SIG-M5 treated with dmso at 0.1 percent for 504 hours (cell line): ENCODE measurements around the gene SERPINA12.
A peak's percentile ranks its signal among the peaks of the same experiment; 100 is the strongest.

Experiments used
- DNase-seq: peaks from one replicate; lab custom pipeline; 2025; ENCODE audit not compliant: unreplicated experiment; lab: John Stamatoyannopoulos, UW

Gene SERPINA12

GRCh38 chr14:94509356-94509755 lies at the start of gene SERPINA12:
TSS of gene SERPINA12 (minus strand) at chr14:94509469. CDS start at chr14:94498397, 11,072 bp downstream.
- no peak for DNase-seq

- DNase-seq: no peak
Observed at GRCh38 chr14:94558842-94559241, 49.6 kb upstream of the SERPINA12 start.

- DNase-seq: no peak
Observed at GRCh38 chr14:94557327-94557726, 48.1 kb upstream of the SERPINA12 start.

- DNase-seq: no peak
Observed at GRCh38 chr14:94555991-94556390, 46.7 kb upstream of the SERPINA12 start.

- no peak for DNase-seq
Observed at GRCh38 chr14:94550041-94550440, 40.8 kb upstream of the SERPINA12 start.

- DNase-seq: peak; percentile 28
Observed at GRCh38 chr14:94548999-94549985, 40.0 kb upstream of the SERPINA12 start.

- DNase-seq: no peak
Observed at GRCh38 chr14:94548131-94548998, 39.1 kb upstream of the SERPINA12 start.

GRCh38 chr14:94547726-94548125 lies 38.5 kb upstream of the SERPINA12 start:
- DNase-seq: no peak

- no peak for DNase-seq
Observed at GRCh38 chr14:94547151-94547680, 37.9 kb upstream of the SERPINA12 start.

- no peak for DNase-seq
Observed at GRCh38 chr14:94545131-94545841, 36.0 kb upstream of the SERPINA12 start.

- no peak for DNase-seq
Observed at GRCh38 chr14:94544726-94545125, 35.5 kb upstream of the SERPINA12 start.

GRCh38 chr14:94543449-94544124 lies 34.3 kb upstream of the SERPINA12 start:
- no peak for DNase-seq

- no peak for DNase-seq
Observed at GRCh38 chr14:94542811-94543440, 33.7 kb upstream of the SERPINA12 start.

- DNase-seq: no peak
Observed at GRCh38 chr14:94542111-94542810, 33.0 kb upstream of the SERPINA12 start.

GRCh38 chr14:94541234-94541975 lies 32.1 kb upstream of the SERPINA12 start:
- DNase-seq: no peak

GRCh38 chr14:94540031-94540794 lies 30.9 kb upstream of the SERPINA12 start:
- no peak for DNase-seq

- DNase-seq: no peak
Observed at GRCh38 chr14:94539181-94539580, 29.9 kb upstream of the SERPINA12 start.
